AG04449 (cell line): ENCODE measurements around the gene LPAR1.

Experiments used
- CTCF ChIA-PET: fragments of 350-600 bp; formaldehyde crosslinking; extraction: SDS; loops from one replicate; lab custom pipeline; 2021; ENCODE audit warnings: antibody characterized with exemption; lab: Yijun Ruan, JAX
- POLR2A ChIA-PET: fragments of 400-600, 350-600 bp; formaldehyde crosslinking; extraction: SDS; loops from one replicate; lab custom pipeline; 2020; ENCODE audit warnings: antibody characterized with exemption, inconsistent platforms; lab: Yijun Ruan, JAX
- DNase-seq: peaks from one replicate; pipeline ENCODE4 v3.0.0-alpha.2; 2010; ENCODE audit warnings: low read depth, low spot score
- H3K4me3 ChIP-seq: 2 replicates; pipeline ENCODE4 v1.5.1; 2011; ENCODE audit warnings: low read depth, mild to moderate bottlenecking, control low read depth, low read length
- TF ChIP-seq, protein P1 (sequence below): IDR thresholded peaks from one replicate; pipeline ENCODE4 v1.5.1; 2011; ENCODE audit warnings: mild to moderate bottlenecking, moderate library complexity, low read length, control low read depth, inconsistent platforms; ENCODE audit not compliant: insufficient read depth; ENCODE audit errors: missing control alignments

Gene LPAR1

DNA sequence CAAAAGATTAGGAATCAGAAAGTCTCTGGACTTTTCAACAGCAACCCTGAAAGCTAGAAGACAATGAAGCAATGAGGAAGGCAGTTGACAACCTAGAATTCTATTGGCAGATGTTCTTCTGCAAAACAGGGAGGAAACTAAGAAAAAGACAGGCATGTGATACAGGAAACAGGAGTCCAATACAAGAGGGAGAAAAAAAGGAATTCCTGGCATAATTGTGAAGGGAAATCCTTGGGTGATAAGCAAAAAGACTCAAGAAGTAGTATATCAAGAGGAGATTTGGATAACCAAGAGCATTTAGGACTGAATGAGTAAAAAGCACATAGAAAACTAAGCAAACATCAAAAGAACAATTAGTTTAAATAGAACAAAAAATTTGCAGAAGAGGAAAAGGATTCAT lies 58.6 kb downstream of the LPAR1 start:
- no peak for DNase-seq
- TF ChIP-seq, protein P1, sequence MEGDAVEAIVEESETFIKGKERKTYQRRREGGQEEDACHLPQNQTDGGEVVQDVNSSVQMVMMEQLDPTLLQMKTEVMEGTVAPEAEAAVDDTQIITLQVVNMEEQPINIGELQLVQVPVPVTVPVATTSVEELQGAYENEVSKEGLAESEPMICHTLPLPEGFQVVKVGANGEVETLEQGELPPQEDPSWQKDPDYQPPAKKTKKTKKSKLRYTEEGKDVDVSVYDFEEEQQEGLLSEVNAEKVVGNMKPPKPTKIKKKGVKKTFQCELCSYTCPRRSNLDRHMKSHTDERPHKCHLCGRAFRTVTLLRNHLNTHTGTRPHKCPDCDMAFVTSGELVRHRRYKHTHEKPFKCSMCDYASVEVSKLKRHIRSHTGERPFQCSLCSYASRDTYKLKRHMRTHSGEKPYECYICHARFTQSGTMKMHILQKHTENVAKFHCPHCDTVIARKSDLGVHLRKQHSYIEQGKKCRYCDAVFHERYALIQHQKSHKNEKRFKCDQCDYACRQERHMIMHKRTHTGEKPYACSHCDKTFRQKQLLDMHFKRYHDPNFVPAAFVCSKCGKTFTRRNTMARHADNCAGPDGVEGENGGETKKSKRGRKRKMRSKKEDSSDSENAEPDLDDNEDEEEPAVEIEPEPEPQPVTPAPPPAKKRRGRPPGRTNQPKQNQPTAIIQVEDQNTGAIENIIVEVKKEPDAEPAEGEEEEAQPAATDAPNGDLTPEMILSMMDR = no peak
- CTCF ChIA-PET = interaction anchor here (1.2 kb wide), 1 partner anchor 20 kb away, joined by 3 read pairs; no protein-coding TSS in a partner anchor
- H3K4me3 ChIP-seq = no peak overlapping the region
- POLR2A ChIA-PET = no interaction called here

- POLR2A ChIA-PET = no interaction called here
- no peak overlapping the region for H3K4me3 ChIP-seq
- TF ChIP-seq, protein P1 = no peak
- no peak for DNase-seq
- CTCF ChIA-PET = interaction anchor here (1.2 kb wide), 1 partner anchor 21 kb away, joined by 3 read pairs; no protein-coding TSS in a partner anchor
These were observed 59.8 kb downstream of the LPAR1 start for GRCh38 chr9:110978516-110978915.

DNA sequence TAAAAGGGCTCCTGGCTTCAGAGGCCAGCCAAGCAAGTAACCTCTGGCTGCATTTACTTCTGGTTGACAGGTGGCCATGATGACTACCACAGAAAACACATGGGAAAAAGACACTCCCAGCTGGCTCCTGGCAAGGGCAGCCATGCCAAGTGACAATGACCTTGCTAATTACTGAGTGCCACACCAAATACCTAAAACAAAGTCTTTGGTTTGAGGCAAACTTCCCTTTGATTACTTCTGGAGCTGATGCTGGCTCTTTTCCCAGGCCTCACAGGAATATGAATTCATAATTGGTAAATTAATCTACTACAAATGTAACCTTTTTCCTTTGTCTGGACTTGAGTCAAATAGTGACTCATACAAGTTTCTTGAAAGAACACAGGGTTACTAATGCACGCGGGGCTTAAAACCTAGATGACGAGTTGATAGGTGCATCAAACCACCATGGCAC lies 61.0 kb downstream of the LPAR1 start:
- ChIA-PET CTCF (interaction anchor here (1.3 kb wide), 1 partner anchor 20 kb away, joined by 3 read pairs; no protein-coding TSS in a partner anchor), POLR2A (no interaction called here)
- DNase-seq = no peak
- TF ChIP-seq, protein P1 = no peak
- H3K4me3 ChIP-seq = no peak overlapping the region

- ChIA-PET CTCF (interaction anchor here (0.7 to 1.3 kb wide), 4 partner anchors 9 to 271 kb away, joined by 3 to 4 read pairs (median 3); no protein-coding TSS in a partner anchor), POLR2A (interaction anchor here (0.5 kb wide), 1 partner anchor 15 kb away, joined by 3 read pairs; no protein-coding TSS in a partner anchor)
- TF ChIP-seq, protein P1 = no peak
These were observed 62.3 kb downstream of the LPAR1 start for GRCh38 chr9:110975969-110976368.

DNA sequence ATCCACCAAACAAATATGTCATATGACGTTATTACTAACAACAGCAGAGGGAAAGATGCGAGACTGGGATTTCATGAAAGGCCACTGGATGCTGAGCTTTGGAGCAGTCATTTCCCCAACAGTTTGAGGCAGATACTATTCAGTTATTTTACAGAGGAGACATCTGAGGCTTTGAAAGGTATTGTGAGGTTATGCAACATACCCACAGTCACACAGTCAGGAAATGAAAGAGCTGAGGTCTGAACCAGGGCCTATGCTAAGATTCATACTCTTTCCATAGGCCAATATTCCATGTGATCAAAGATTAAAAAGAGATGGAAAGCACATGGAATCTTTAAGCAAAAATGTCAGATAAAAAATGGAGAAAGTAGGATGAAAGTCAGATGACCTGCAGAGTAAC lies 63.0 kb downstream of the LPAR1 start:
- no peak overlapping the region for H3K4me3 ChIP-seq
- CTCF ChIA-PET = no interaction called here
- no peak for DNase-seq
- POLR2A ChIA-PET = interaction anchor here (0.5 kb wide), 1 partner anchor 14 kb away, joined by 3 read pairs; no protein-coding TSS in a partner anchor
- TF ChIP-seq, protein P1 = no peak

More at GRCh38 chr9:110975969-110976368, 62.3 kb downstream of the LPAR1 start:
- no peak for DNase-seq
- no peak overlapping the region for H3K4me3 ChIP-seq

GRCh38 chr9:110971705-110972104 lies 66.6 kb downstream of the LPAR1 start:
- H3K4me3 ChIP-seq = no peak overlapping the region
- ChIA-PET POLR2A (interaction anchor here (1.0 kb wide), 1 partner anchor 65 kb away, joined by 3 read pairs; no protein-coding TSS in a partner anchor), CTCF (no interaction called here)
- no peak for DNase-seq
- TF ChIP-seq, protein P1 = no peak
